Myocyte (in vitro differentiated cells): ENCODE measurements around the gene CPT2. TPM values are rescaled to one million over a fixed set of nuclear protein-coding genes. Genes with fewer than 3 reads are reported as not detected.

Source experiments
- DNase-seq: peaks from one replicate; pipeline ENCODE4 v3.0.0-alpha.2; 2012; ENCODE audit warnings: low read depth
- total RNA-seq: library from RNA; depleted of rRNA; stranded (reverse); fragments of >200 nt; gene quantifications from 2 replicates; pipeline ENCODE4 v1.2.3, GENCODE V29; 2014

The CPT2 gene
- total RNA-seq, 1 donor from 2014 or later = 16.7 TPM

DNA sequence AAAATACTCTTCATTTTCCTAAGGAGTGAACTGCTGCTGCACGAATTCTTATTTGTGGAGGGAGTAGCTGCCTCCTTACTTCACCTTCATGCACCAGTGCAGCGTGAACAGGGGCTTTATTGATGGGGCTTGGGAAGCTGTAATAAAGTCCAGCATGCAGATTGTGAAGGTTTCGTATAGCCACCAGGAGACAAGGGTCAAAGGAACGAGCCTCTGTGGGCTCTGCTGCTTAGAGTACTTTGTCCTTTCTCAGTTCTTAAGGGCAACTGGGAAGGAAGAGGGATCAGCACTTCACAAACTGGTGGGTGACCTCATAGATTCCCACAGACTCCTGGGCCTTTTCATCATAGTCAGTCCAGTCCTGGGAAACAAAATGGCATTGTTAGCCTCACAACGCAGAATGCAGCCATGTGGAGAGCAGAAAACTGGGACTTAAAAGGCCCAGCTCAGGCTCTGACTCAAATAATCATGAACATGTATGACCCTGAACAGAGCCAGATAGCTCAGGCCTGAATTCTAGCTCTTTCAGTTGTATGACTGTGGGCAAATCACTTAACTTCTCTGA lies 17.8 kb downstream of the CPT2 start:
- no peak for DNase-seq

GRCh38 chr1:53218201-53218600 lies 21.6 kb downstream of the CPT2 start:
- no peak for DNase-seq

GRCh38 chr1:53219711-53220110 lies 23.1 kb downstream of the CPT2 start:
- DNase-seq = no peak

- DNase-seq = peak; percentile 93
Measured at GRCh38 chr1:53220171-53220961, 23.7 kb downstream of the CPT2 start, which contains the start of gene CZIB. Gene CZIB, minus strand, starts transcription at chr1:53220634. Its CDS starts 59 bp downstream, at chr1:53220575.

DNA sequence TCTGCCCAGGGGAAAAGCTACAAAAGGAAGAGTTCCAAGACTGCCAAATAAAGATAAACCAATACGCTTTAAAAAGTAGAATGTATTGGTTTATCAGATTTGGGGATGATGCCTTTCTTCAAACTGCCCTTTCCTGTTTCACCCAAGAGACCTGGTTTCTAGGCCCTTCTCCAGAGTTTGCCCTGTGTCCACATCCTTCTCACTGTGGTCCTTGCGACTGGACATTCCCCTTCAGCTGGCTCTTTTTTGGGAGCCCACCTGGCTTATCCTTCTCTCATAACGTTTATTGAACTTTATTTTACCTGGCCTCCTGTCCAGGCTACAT lies 24.3 kb downstream of the CPT2 start:
- no peak for DNase-seq

GRCh38 chr1:53237638-53238037 lies 41.0 kb downstream of the CPT2 start:
- DNase-seq = no peak

GRCh38 chr1:53238197-53239155 lies 41.9 kb downstream of the CPT2 start, which contains the start of gene MAGOH:
Gene MAGOH, minus strand, starts transcription at chr1:53238518. Its CDS starts 70 bp downstream, at chr1:53238448.
- DNase-seq = peak; percentile 95

DNA sequence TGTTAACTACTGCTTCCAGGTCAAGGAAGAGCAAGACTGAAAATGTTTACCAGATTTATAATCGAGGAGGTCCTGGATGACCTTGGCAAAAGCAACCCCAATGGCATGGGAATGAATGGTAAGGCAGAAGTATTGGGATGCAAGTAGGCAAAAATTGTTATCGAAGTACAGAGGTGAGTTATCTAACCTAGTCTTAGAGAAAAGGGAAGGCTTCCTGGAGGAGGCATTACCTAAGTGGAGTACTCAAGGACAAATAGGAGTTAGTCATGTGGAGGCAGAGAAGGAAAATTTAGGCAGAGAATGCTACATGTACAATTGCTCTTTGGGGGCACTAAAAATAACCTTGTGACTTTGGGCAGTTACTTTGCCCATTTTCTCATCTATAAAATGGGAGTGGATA lies 45.2 kb downstream of the CPT2 start:
- no peak for DNase-seq

DNA sequence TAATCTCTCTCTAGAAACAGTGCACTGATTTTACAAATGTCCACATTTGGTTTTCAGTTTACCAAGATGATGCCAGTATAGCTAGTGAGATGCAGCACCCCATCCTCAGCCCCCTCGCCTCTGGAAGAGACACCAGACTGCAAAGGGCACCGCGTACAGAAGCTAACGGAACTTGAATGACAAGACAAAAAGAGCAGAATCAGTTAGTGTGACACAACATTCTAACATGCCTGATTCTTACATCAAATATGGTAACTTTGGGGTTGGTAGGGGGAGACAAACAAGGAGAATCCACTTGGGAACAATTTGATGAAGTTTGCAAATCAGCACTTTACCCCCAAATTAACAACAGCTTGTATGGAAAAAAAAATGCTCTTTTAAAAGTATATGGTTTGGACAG lies 45.8 kb downstream of the CPT2 start:
- no peak for DNase-seq

DNA sequence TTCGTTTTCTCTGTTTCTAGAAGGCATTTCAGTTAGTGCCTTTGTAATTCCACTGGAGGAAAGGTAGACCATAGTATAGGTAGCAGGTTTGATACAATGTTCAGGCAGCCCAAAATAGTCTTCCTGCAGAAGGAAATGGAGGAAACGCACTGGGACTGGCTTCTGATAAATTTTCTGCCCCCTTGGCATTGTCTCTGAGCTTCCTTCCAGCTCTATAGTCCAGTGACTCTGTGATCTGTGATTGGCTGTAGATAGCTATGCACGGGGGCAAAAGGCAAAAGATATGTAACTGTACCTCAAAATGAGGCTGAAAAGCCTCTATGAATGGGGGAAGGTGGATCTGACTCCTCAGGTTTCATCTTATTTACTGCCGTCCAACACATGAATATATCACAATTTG lies 47.5 kb downstream of the CPT2 start:
- no peak for DNase-seq

DNA sequence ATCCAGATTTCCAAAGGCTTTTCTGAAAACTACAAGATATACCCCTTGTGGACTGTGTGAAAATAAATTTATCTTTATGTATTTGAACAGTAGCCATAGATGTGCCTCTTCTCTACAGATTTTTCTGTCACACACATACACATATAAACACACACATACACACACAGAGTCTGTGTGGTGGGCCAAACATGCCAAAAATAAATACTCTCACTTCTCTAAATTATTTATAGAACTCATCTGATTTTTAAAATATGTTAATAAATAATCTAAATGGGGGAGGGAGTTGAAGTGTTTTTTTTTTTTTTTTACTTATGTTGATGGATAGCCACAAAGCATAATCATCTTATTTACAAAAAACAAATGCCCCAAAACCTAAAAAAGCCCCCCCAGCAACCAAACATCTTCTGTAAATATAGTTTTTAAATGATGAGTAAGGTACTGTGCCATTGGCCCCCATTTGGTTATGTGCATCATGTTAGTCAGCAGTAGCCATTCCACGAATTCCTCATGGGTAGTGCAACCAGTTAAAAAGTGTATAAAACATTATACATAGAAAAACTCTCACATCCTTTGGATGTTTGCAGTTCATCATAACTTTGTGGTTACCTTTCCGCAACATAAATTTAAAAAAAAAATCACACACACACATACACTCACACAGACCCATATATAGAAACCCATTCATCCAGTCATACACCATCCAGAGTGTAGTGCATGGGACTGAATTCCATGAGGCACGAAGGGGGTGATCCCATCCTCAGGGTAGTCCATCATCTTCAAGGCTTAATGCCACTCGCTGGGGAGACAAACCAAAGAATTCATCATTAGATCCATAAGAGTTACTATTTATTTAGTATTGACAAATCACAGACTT lies 49.9 kb downstream of the CPT2 start:
- DNase-seq = no peak

GRCh38 chr1:53249706-53250105 lies 53.1 kb downstream of the CPT2 start:
- DNase-seq = peak; percentile 10

GRCh38 chr1:53250325-53250724 lies 53.7 kb downstream of the CPT2 start:
- no peak for DNase-seq

- no peak for DNase-seq
Measured at GRCh38 chr1:53254011-53254640, 57.5 kb downstream of the CPT2 start.

GRCh38 chr1:53255031-53255430 lies 58.4 kb downstream of the CPT2 start:
- no peak for DNase-seq

DNA sequence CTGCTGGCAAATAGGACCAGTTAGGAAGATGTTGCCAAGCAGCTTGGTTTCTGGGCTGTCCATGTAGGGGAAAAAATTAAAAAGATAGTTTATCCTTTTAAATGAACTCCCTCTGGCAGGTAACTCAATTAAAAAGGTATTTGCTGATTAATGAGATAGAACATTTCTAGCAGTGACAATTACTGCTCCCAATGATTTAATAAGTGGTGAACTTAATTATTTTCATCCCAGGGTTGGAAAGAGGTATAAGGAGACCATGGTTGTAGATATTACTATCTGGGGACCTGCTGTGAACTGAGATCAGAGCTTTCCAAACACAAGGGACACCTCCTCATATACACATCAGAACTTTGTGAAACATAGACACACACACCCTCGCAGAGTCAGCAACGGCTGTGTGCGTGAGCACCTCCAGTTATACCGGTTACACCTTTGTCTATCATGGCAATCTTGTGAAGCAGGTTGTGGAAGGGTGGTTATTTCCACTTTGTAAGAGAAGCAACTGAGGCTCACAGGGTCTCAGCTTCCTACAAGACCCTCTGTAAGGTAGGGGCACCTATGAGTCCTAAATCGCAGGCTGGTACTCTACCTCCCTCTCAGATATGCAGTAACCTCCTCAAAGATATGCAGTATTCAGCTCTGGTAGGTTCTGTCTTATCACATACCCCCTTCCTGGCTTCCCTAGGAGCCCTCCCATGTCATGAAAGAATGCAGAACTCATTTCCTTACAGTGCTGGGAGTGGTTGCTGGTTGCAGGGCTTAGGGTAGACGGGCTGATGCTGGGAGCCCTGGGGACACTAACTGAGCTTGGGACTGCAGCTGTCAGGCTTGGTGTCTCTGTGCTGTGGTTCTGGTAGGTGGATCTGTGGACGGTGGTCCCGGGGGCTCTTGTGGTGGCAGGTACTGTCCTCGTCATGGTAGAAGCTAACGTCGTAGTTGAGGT lies 60.2 kb downstream of the CPT2 start:
- DNase-seq = no peak

GRCh38 chr1:53257454-53258081 lies 60.9 kb downstream of the CPT2 start:
- no peak for DNase-seq

DNA sequence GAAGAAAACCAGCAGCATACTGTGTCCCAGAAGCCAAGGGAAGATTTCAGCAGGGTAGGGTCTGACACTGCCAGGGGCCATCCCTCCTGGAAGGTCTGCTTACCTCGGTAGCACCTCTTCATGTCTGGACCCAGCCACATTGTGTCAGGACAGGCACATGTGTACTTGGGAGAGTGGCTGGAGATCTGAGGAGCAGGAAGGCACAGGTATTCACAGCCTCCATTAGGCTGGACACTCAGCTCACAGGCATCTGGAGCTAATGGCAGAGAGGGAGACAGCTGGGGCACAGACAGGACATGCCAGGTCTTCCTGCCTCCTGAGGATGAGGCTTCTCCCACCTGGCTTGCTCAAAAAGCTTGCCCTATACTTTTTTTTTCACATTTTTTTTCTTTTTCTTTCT lies 61.6 kb downstream of the CPT2 start:
- DNase-seq = no peak

- DNase-seq = no peak
Measured at GRCh38 chr1:53259932-53260331, 63.3 kb downstream of the CPT2 start.
